HFFc6 (cell line): Measurements from ENCODE around the gene DOCK4. TPM values are rescaled to one million over a fixed set of nuclear protein-coding genes. Genes with fewer than 3 reads are reported as not detected.

Experiments
- DNase-seq: peaks from one replicate; pipeline ENCODE4 v3.0.0-alpha.2; 2018
- H3K27ac Mint-ChIP-seq: 2 replicates; pipeline ENCODE4 v1.8.0; 2020; ENCODE audit warnings: mild to moderate bottlenecking, mixed read lengths
- H3K27me3 Mint-ChIP-seq: 2 replicates; pipeline ENCODE4 v1.8.0; 2021; ENCODE audit warnings: mild to moderate bottlenecking, moderate library complexity, mixed read lengths; ENCODE audit not compliant: insufficient read depth
- H3K36me3 Mint-ChIP-seq: 2 replicates; pipeline ENCODE4 v1.8.0; 2021; ENCODE audit warnings: low read depth, mixed read lengths
- H3K4me1 Mint-ChIP-seq: 2 replicates; pipeline ENCODE4 v1.8.0; 2020; ENCODE audit warnings: low read depth, mixed read lengths
- H3K4me3 Mint-ChIP-seq: 2 replicates; pipeline ENCODE4 v1.8.0; 2020; ENCODE audit warnings: mild to moderate bottlenecking, moderate library complexity, mixed read lengths
- H3K9me3 Mint-ChIP-seq: 2 replicates; pipeline ENCODE4 v1.8.0; 2020; ENCODE audit warnings: mild to moderate bottlenecking, mixed read lengths
- total RNA-seq, 6 experiments: library from RNA; stranded (reverse); fragmentation: NEBNext Ultra II Directional; extraction: Animal tissue kit (Norgen Biotek cat#: 25700); gene quantifications; 2 replicates in 1 of 6; 3 replicates in 5 of 6; pipeline ENCODE4 v1.2.3, GENCODE V29; 2021
- TF ChIP-seq, protein P1 (sequence below): fragments of 200-600 bp; sonication (generic); IDR thresholded peaks from 2 replicates; pipeline ENCODE4 v1.5.0; 2021; ENCODE audit warnings: antibody characterized with exemption, mild to moderate bottlenecking

The DOCK4 gene
- total RNA-seq, 6 experiments from 2014 or later = 2.2 to 3.9 (median 3.3) TPM

DNA sequence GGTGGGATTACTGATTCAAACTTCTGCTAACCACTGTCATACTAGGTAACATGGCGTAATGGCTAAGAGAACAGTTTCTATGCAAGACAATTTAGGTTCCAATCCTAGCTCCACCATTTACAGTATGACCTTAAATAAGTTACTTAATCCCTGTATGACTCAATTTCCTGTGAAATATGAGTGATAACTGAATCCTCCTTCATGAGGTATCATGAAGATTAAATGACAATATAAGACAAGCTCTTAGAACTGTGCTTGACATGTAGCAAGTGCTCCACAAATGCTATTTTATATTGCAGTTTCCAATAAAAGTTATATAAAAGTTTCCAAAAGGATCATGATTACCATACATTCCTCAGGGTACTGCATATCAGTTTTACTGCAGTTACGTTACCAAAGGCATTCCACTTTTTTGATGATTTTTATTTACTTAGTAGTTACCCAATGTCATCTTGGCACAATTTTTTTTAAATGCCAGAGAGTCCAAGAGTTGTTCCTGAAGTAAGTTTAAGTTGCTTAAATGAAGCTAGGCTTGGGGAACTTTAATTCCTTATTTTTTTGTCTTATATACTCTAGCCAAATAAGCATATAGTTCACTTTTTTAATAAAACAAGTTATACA is 7.1 kb downstream of the DOCK4 start:
- H3K9me3 Mint-ChIP-seq = no peaks in the 10 kb centered on the region
- H3K36me3 Mint-ChIP-seq = peaks cover 5% of the 10 kb centered on the region; the same call in 1 of the 2 replicates
- no peak overlapping the region for H3K4me3 Mint-ChIP-seq
- peak; percentile 12 for DNase-seq
- TF ChIP-seq, protein P1, sequence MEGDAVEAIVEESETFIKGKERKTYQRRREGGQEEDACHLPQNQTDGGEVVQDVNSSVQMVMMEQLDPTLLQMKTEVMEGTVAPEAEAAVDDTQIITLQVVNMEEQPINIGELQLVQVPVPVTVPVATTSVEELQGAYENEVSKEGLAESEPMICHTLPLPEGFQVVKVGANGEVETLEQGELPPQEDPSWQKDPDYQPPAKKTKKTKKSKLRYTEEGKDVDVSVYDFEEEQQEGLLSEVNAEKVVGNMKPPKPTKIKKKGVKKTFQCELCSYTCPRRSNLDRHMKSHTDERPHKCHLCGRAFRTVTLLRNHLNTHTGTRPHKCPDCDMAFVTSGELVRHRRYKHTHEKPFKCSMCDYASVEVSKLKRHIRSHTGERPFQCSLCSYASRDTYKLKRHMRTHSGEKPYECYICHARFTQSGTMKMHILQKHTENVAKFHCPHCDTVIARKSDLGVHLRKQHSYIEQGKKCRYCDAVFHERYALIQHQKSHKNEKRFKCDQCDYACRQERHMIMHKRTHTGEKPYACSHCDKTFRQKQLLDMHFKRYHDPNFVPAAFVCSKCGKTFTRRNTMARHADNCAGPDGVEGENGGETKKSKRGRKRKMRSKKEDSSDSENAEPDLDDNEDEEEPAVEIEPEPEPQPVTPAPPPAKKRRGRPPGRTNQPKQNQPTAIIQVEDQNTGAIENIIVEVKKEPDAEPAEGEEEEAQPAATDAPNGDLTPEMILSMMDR = no peak
- no peaks in the 10 kb centered on the region for H3K27me3 Mint-ChIP-seq
- no peak overlapping the region for H3K27ac Mint-ChIP-seq
- peaks cover 46% of the 10 kb centered on the region for H3K4me1 Mint-ChIP-seq

DNA sequence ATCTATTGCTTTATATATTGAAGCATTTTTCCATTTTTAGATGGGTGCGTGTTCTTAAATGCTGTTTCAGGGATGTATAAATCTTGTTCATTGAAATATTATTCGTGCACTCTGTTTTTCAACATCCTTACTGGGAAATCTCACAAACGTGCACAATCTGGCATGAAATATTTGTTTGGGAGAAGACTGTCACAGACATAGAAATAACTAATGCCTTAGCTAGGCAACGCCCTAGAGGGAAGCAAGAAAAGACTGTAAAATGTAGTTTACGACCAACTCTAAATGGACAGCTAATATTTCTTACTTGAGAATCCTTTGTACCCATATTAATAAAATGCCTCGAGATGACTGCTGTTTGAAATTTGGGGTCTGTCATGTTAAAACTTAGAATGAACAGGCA is 8.9 kb downstream of the DOCK4 start:
- no peak for DNase-seq
- peaks cover 5% of the 10 kb centered on the region; the same call in 1 of the 2 replicates for H3K36me3 Mint-ChIP-seq
- no peak overlapping the region for H3K27ac Mint-ChIP-seq
- H3K27me3 Mint-ChIP-seq = no peaks in the 10 kb centered on the region
- TF ChIP-seq, protein P1 = no peak
- H3K9me3 Mint-ChIP-seq = no peaks in the 10 kb centered on the region
- peaks cover 50% of the 10 kb centered on the region for H3K4me1 Mint-ChIP-seq
- no peak overlapping the region for H3K4me3 Mint-ChIP-seq

DNA sequence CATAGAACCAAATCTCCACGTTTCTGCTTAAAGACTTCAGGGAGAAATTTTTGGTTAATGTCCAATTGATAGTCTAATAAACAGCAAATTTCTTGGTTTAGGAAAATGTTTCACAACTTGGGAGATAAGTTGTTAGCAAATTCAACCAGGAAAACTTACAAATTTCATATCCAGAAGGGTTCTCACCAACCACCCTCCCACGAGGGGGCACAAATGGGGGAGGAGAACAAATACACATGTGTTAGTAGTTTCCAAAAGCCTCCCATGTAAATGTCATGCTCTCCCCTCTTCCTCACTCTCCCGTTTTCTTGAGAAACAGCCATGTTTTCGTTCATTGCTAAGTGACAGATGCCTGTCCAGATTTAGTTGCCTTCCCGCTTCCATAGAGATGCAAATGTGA is 10.5 kb downstream of the DOCK4 start:
- Mint-ChIP-seq H3K27me3 (no peaks in the 10 kb centered on the region), H3K27ac (no peak overlapping the region), H3K36me3 (peaks cover 5% of the 10 kb centered on the region; the same call in 1 of the 2 replicates), H3K4me3 (no peak overlapping the region), H3K9me3 (no peaks in the 10 kb centered on the region), H3K4me1 (peaks cover 44% of the 10 kb centered on the region)
- no peak for DNase-seq
- TF ChIP-seq, protein P1 = no peak

DNA sequence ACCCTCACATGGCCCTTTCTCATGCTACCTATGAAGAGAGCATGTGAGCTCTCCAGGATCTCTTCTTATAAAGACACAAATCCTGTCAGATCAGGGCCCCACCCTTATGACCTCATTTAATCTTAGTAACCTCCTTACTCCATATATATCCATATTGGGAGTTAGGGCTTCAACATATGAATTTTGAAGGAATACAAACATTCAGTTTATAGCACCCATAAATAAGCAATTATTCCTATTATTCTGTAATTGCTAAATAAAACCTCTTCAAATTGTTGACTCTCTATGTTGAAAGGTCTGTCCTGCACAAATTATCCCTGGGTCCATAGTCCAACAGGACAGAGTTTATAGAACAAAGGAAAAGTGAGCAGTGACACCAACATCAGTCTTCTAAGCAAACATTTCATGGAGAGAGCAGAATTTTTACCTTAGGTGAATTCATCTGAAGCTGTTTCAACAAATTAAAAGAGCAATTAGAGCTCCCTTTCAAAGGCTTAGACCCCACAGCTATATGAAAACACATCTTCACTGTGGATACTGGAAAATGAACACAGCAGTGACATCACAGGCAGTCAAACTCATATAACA is 12.2 kb downstream of the DOCK4 start:
- DNase-seq = no peak
- peaks cover 40% of the 10 kb centered on the region for H3K4me1 Mint-ChIP-seq

GRCh38 chr7:112192236-112193154 is 13.7 kb downstream of the DOCK4 start:
- Mint-ChIP-seq H3K9me3 (no peaks in the 10 kb centered on the region), H3K4me3 (no peak overlapping the region), H3K4me1 (peaks cover 30% of the 10 kb centered on the region), H3K27ac (peak overlapping the region; percentile 66), H3K36me3 (peaks cover 5% of the 10 kb centered on the region; the same call in 1 of the 2 replicates), H3K27me3 (no peaks in the 10 kb centered on the region)
- TF ChIP-seq, protein P1 = no peak
- peak; percentile 50 for DNase-seq

More for the DNA sequence above, 12.2 kb downstream of the DOCK4 start:
- Mint-ChIP-seq H3K36me3 (peaks cover 5% of the 10 kb centered on the region; the same call in 1 of the 2 replicates), H3K27me3 (no peaks in the 10 kb centered on the region), H3K27ac (no peak overlapping the region), H3K9me3 (no peaks in the 10 kb centered on the region), H3K4me3 (no peak overlapping the region)
- TF ChIP-seq, protein P1 = no peak
